GM21786 (cell line): ENCODE results near the gene C2CD3.

Experiments
- ATAC-seq: cut with Tn5 transposase; IDR thresholded peaks from one replicate; pipeline ENCODE4 v1.9.1; 2021; ENCODE audit not compliant: unreplicated experiment

C2CD3 gene

GRCh38 chr11:74022546-74022945 is 148.3 kb downstream of the C2CD3 start:
- ATAC-seq, result no peak

GRCh38 chr11:74021998-74022397 is 148.8 kb downstream of the C2CD3 start:
- ATAC-seq, result no peak

- ATAC-seq, result no peak
These were observed 150.3 kb downstream of the C2CD3 start for GRCh38 chr11:74020539-74020938.

GRCh38 chr11:74019860-74020259 is 150.9 kb downstream of the C2CD3 start:
- no peak for ATAC-seq

- ATAC-seq, result no peak
These were observed 151.6 kb downstream of the C2CD3 start for GRCh38 chr11:74019104-74019738.

GRCh38 chr11:74018331-74019005 is 152.3 kb downstream of the C2CD3 start:
- no peak for ATAC-seq

GRCh38 chr11:74017631-74018030 is 153.2 kb downstream of the C2CD3 start:
- ATAC-seq, result no peak

- ATAC-seq, result no peak
These were observed 154.7 kb downstream of the C2CD3 start for GRCh38 chr11:74015919-74016684.

- no peak for ATAC-seq
These were observed 155.9 kb downstream of the C2CD3 start for GRCh38 chr11:74014880-74015279.

- no peak for ATAC-seq
These were observed 157.7 kb downstream of the C2CD3 start for GRCh38 chr11:74013141-74013540.

- no peak for ATAC-seq
These were observed 158.6 kb downstream of the C2CD3 start for GRCh38 chr11:74012074-74012809.

GRCh38 chr11:74011360-74012073 is 159.3 kb downstream of the C2CD3 start:
- peak; percentile 69 for ATAC-seq

- no peak for ATAC-seq
These were observed 160.2 kb downstream of the C2CD3 start for GRCh38 chr11:74010306-74011300.

- no peak for ATAC-seq
These were observed 161.0 kb downstream of the C2CD3 start for GRCh38 chr11:74009675-74010305.

GRCh38 chr11:74009230-74009547 is 161.6 kb downstream of the C2CD3 start:
- no peak for ATAC-seq

GRCh38 chr11:74008373-74009229 is 162.2 kb downstream of the C2CD3 start, which contains the start of gene UCP3:
Gene UCP3 (minus strand): TSS chr11:74009085. CDS start chr11:74007042, 2,043 bp downstream.
- no peak for ATAC-seq

- no peak for ATAC-seq
These were observed 163.0 kb downstream of the C2CD3 start for GRCh38 chr11:74007691-74008372.
